WTC11 (cell line): ENCODE measurements around the gene CTSA. TPM values are rescaled to one million over a fixed set of nuclear protein-coding genes. Genes with fewer than 3 reads are reported as not detected.

Source experiments
- ATAC-seq: fragments of 200-7000 bp; cut with Tn5 transposase; 2 replicates; pipeline ENCODE4 v1.10.0; 2021; ENCODE audit warnings: mild to moderate bottlenecking, moderate library complexity
- CTCF ChIA-PET: fragments of 300-600 bp; sonication (Branson Sonifier 250); formaldehyde crosslinking; loops from one replicate; lab custom pipeline; 2021; ENCODE audit warnings: antibody characterized with exemption; lab: Charles Lee
- POLR2A ChIA-PET: fragments of 350-600 bp; sonication (Branson Sonifier 250); formaldehyde crosslinking; loops from one replicate; lab custom pipeline; 2021; ENCODE audit warnings: antibody characterized with exemption; lab: Charles Lee
- DNase-seq: peaks from one replicate; pipeline ENCODE4 v3.0.0; 2021; ENCODE audit warnings: low spot score
- H3K27ac Mint-ChIP-seq: 2 replicates; pipeline ENCODE4 v1.8.0; 2021; ENCODE audit warnings: mixed read lengths
- H3K27me3 Mint-ChIP-seq: 2 replicates; pipeline ENCODE4 v1.8.0; 2021; ENCODE audit warnings: low read depth, mild to moderate bottlenecking, moderate library complexity, mixed read lengths
- H3K36me3 Mint-ChIP-seq: 2 replicates; pipeline ENCODE4 v1.8.0; 2021; ENCODE audit warnings: mixed read lengths
- H3K4me1 Mint-ChIP-seq: 2 replicates; pipeline ENCODE4 v1.8.0; 2022; ENCODE audit warnings: mixed read lengths
- H3K4me3 Mint-ChIP-seq: 2 replicates; pipeline ENCODE4 v1.8.0; 2021; ENCODE audit warnings: mild to moderate bottlenecking, moderate library complexity, mixed read lengths
- H3K9me3 Mint-ChIP-seq: 2 replicates; pipeline ENCODE4 v1.8.0; 2021; ENCODE audit warnings: mixed read lengths
- EMX1 ChIP-seq: fragments of 250-450 bp; sonication (Bioruptor Pico); IDR thresholded peaks from 2 replicates; pipeline ENCODE4 v1.8.0; 2021; ENCODE audit warnings: mild to moderate bottlenecking
- ETV6 ChIP-seq: sonication (generic); formaldehyde crosslinking; IDR thresholded peaks from 2 replicates; pipeline ENCODE4 v1.8.1; 2022; ENCODE audit warnings: mild to moderate bottlenecking, missing genetic modification reagents
- FOXJ3 ChIP-seq: sonication (generic); formaldehyde crosslinking; IDR thresholded peaks from 2 replicates; pipeline ENCODE4 v1.9.0; 2021; ENCODE audit warnings: missing genetic modification reagents, mild to moderate bottlenecking, borderline replicate concordance
- FOXP1 ChIP-seq: sonication (generic); formaldehyde crosslinking; IDR thresholded peaks from 2 replicates; pipeline ENCODE4 v1.8.0; 2022; ENCODE audit warnings: missing genetic modification reagents, mild to moderate bottlenecking, moderate library complexity, borderline replicate concordance
- GRHL2 ChIP-seq: fragments of 250-450 bp; sonication (Bioruptor Pico); IDR thresholded peaks from 2 replicates; pipeline ENCODE4 v1.8.0; 2022; ENCODE audit warnings: mild to moderate bottlenecking, moderate library complexity; ENCODE audit not compliant: insufficient replicate concordance, severe bottlenecking
- IRF2 ChIP-seq: sonication (generic); formaldehyde crosslinking; IDR thresholded peaks from 2 replicates; pipeline ENCODE4 v1.8.0; 2022; ENCODE audit warnings: low read depth, missing genetic modification reagents, borderline replicate concordance
- KAT7 ChIP-seq: sonication (generic); formaldehyde crosslinking; IDR thresholded peaks from 2 replicates; pipeline ENCODE4 v1.8.1; 2023; ENCODE audit warnings: missing genetic modification reagents, mild to moderate bottlenecking, borderline replicate concordance
- NFYB ChIP-seq: sonication (generic); formaldehyde crosslinking; conservative IDR thresholded peaks from 2 replicates; pipeline ENCODE4 v1.8.0; 2022; ENCODE audit warnings: low read depth, missing genetic modification reagents
- NR2C2 ChIP-seq: sonication (generic); formaldehyde crosslinking; IDR thresholded peaks from 2 replicates; pipeline ENCODE4 v1.8.0; 2022; ENCODE audit warnings: mild to moderate bottlenecking, missing genetic modification reagents
- NR3C1 ChIP-seq: sonication (generic); formaldehyde crosslinking; conservative IDR thresholded peaks from 2 replicates; pipeline ENCODE4 v1.8.1; 2023; ENCODE audit warnings: low read depth, mild to moderate bottlenecking, missing genetic modification reagents
- PRRX2 ChIP-seq: fragments of 250-450 bp; sonication (Bioruptor Pico); IDR thresholded peaks from 2 replicates; pipeline ENCODE4 v1.8.0; 2021; ENCODE audit warnings: mild to moderate bottlenecking
- SMAD3 ChIP-seq: sonication (generic); formaldehyde crosslinking; IDR thresholded peaks from 2 replicates; pipeline ENCODE4 v1.8.0; 2022; ENCODE audit warnings: missing genetic modification reagents, mild to moderate bottlenecking, borderline replicate concordance
- TCF7 ChIP-seq: sonication (generic); formaldehyde crosslinking; IDR thresholded peaks from 2 replicates; pipeline ENCODE4 v1.8.0; 2022; ENCODE audit warnings: mild to moderate bottlenecking, low read depth, missing genetic modification reagents, moderate library complexity
- TEAD1 ChIP-seq: sonication (generic); formaldehyde crosslinking; IDR thresholded peaks from 2 replicates; pipeline ENCODE4 v1.8.0; 2022; ENCODE audit warnings: mild to moderate bottlenecking, missing genetic modification reagents
- ZNF121 ChIP-seq: sonication (generic); formaldehyde crosslinking; IDR thresholded peaks from 2 replicates; pipeline ENCODE4 v1.8.0; 2023; ENCODE audit warnings: missing genetic modification reagents
- ZNF263 ChIP-seq: sonication (generic); formaldehyde crosslinking; IDR thresholded peaks from 2 replicates; pipeline ENCODE4 v1.8.1; 2022; ENCODE audit warnings: low read depth, mild to moderate bottlenecking, moderate library complexity, missing genetic modification reagents
- ZNF423 ChIP-seq: fragments of 250-450 bp; sonication (Bioruptor Pico); IDR thresholded peaks from 2 replicates; pipeline ENCODE4 v2.1.2; 2022; ENCODE audit warnings: mild to moderate bottlenecking, moderate library complexity
- ZNF671 ChIP-seq: fragments of 250-450 bp; sonication (Bioruptor Pico); IDR thresholded peaks from 2 replicates; pipeline ENCODE4 v1.8.0; 2021; ENCODE audit warnings: mild to moderate bottlenecking
- total RNA-seq: library from RNA; stranded (reverse); gene quantifications from 3 replicates; pipeline ENCODE4 v1.2.3, GENCODE V29; 2021
- TF ChIP-seq, protein P1 (sequence below): sonication (generic); formaldehyde crosslinking; IDR thresholded peaks from 2 replicates; pipeline ENCODE4 v1.8.1; 2022; ENCODE audit warnings: mild to moderate bottlenecking, missing genetic modification reagents, moderate library complexity, borderline replicate concordance
- TF ChIP-seq, protein P2 (sequence below): sonication (generic); formaldehyde crosslinking; IDR thresholded peaks from 2 replicates; pipeline ENCODE4 v1.8.1; 2022; ENCODE audit warnings: low read depth, missing genetic modification reagents, borderline replicate concordance
- TF ChIP-seq, protein P3 (sequence below): sonication (generic); formaldehyde crosslinking; IDR thresholded peaks from 2 replicates; pipeline ENCODE4 v1.8.1; 2022; ENCODE audit warnings: mild to moderate bottlenecking, moderate library complexity, missing genetic modification reagents
- TF ChIP-seq, protein P4 (sequence below): fragments of 200-600 bp; IDR thresholded peaks from 2 replicates; pipeline ENCODE4 v1.8.0; 2022; ENCODE audit warnings: antibody characterized with exemption
- TF ChIP-seq, protein P5 (sequence below): sonication (generic); formaldehyde crosslinking; IDR thresholded peaks from 2 replicates; pipeline ENCODE4 v1.8.1; 2023; ENCODE audit warnings: mild to moderate bottlenecking, missing genetic modification reagents, borderline replicate concordance
- TF ChIP-seq, protein P6 (sequence below): sonication (generic); formaldehyde crosslinking; conservative IDR thresholded peaks from 2 replicates; pipeline ENCODE4 v1.8.1; 2022; ENCODE audit warnings: mild to moderate bottlenecking, missing genetic modification reagents

CTSA gene
- total RNA-seq, 1 experiment from 2014 or later = 48.3 TPM

DNA sequence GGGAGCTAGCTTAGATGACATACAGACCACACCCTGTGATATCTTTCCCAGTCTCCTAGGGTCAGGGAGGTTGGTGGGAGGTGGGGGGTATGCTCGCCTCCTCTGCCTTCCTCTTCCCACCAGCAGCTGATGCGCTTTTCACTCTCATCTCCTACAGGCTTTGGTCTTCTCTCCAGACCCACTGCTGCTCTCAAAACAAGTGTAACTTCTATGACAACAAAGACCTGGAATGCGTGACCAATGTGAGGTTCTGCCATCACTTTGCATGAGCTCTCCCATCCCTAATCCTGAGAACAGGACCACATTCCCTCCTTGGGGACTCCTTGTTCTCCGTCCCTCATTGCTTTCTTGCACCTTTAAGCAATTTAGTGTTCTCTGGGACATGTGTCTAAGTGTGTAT lies 2.7 kb downstream of the CTSA start (continued):
- TF ChIP-seq NR3C1 (no peak), EMX1 (CRISPR knock-in tag) (no peak), NR2C2 (no peak)
- TF ChIP-seq, protein P1, sequence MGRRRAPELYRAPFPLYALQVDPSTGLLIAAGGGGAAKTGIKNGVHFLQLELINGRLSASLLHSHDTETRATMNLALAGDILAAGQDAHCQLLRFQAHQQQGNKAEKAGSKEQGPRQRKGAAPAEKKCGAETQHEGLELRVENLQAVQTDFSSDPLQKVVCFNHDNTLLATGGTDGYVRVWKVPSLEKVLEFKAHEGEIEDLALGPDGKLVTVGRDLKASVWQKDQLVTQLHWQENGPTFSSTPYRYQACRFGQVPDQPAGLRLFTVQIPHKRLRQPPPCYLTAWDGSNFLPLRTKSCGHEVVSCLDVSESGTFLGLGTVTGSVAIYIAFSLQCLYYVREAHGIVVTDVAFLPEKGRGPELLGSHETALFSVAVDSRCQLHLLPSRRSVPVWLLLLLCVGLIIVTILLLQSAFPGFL (CRISPR knock-in tag) = no peak
- TF ChIP-seq, protein P2, sequence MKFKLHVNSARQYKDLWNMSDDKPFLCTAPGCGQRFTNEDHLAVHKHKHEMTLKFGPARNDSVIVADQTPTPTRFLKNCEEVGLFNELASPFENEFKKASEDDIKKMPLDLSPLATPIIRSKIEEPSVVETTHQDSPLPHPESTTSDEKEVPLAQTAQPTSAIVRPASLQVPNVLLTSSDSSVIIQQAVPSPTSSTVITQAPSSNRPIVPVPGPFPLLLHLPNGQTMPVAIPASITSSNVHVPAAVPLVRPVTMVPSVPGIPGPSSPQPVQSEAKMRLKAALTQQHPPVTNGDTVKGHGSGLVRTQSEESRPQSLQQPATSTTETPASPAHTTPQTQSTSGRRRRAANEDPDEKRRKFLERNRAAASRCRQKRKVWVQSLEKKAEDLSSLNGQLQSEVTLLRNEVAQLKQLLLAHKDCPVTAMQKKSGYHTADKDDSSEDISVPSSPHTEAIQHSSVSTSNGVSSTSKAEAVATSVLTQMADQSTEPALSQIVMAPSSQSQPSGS (CRISPR knock-in tag) = no peak

DNA sequence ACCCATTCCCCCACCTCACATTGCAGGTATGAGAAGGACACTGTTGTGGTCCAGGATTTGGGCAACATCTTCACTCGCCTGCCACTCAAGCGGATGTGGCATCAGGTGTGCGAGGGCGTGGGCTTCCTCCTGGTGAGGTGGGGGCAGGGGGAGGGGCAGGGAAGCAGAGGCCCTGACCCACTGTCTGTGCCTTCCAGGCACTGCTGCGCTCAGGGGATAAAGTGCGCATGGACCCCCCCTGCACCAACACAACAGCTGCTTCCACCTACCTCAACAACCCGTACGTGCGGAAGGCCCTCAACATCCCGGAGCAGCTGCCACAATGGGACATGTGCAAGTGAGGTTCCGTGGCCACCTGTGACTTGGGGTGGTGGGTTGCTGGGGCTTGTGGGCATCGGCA lies 3.7 kb downstream of the CTSA start:
- Mint-ChIP-seq H3K27me3 (no peaks in the 10 kb centered on the region; the same call in 1 of the 2 replicates), H3K27ac (no peak overlapping the region), H3K36me3 (peaks cover 21% of the 10 kb centered on the region), H3K4me1 (peaks cover 8% of the 10 kb centered on the region), H3K4me3 (no peak overlapping the region), H3K9me3 (no peaks in the 10 kb centered on the region)
- ChIA-PET CTCF (no interaction called here), POLR2A (interaction anchor here (0.6 kb wide), 1 partner anchor 33 kb away, joined by 3 read pairs; no protein-coding TSS in a partner anchor)
- DNase-seq (no peak), ATAC-seq (no peak)
- TF ChIP-seq FOXP1 (no peak), SMAD3 (no peak), ETV6 (CRISPR knock-in tag) (no peak), PRRX2 (CRISPR knock-in tag) (no peak), ZNF671 (no peak), NFYB (CRISPR knock-in tag) (no peak), TEAD1 (CRISPR knock-in tag) (no peak), ZNF121 (no peak), TCF7 (CRISPR knock-in tag) (no peak), NR3C1 (no peak), GRHL2 (CRISPR knock-in tag) (no peak), FOXJ3 (CRISPR knock-in tag) (no peak), KAT7 (CRISPR knock-in tag) (no peak), ZNF263 (CRISPR knock-in tag) (no peak), ZNF423 (CRISPR knock-in tag) (no peak), IRF2 (no peak)
- TF ChIP-seq, protein P3, sequence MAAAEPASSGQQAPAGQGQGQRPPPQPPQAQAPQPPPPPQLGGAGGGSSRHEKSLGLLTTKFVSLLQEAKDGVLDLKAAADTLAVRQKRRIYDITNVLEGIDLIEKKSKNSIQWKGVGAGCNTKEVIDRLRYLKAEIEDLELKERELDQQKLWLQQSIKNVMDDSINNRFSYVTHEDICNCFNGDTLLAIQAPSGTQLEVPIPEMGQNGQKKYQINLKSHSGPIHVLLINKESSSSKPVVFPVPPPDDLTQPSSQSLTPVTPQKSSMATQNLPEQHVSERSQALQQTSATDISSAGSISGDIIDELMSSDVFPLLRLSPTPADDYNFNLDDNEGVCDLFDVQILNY (CRISPR knock-in tag) = no peak
- TF ChIP-seq, protein P4, sequence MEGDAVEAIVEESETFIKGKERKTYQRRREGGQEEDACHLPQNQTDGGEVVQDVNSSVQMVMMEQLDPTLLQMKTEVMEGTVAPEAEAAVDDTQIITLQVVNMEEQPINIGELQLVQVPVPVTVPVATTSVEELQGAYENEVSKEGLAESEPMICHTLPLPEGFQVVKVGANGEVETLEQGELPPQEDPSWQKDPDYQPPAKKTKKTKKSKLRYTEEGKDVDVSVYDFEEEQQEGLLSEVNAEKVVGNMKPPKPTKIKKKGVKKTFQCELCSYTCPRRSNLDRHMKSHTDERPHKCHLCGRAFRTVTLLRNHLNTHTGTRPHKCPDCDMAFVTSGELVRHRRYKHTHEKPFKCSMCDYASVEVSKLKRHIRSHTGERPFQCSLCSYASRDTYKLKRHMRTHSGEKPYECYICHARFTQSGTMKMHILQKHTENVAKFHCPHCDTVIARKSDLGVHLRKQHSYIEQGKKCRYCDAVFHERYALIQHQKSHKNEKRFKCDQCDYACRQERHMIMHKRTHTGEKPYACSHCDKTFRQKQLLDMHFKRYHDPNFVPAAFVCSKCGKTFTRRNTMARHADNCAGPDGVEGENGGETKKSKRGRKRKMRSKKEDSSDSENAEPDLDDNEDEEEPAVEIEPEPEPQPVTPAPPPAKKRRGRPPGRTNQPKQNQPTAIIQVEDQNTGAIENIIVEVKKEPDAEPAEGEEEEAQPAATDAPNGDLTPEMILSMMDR = no peak
- TF ChIP-seq, protein P5, sequence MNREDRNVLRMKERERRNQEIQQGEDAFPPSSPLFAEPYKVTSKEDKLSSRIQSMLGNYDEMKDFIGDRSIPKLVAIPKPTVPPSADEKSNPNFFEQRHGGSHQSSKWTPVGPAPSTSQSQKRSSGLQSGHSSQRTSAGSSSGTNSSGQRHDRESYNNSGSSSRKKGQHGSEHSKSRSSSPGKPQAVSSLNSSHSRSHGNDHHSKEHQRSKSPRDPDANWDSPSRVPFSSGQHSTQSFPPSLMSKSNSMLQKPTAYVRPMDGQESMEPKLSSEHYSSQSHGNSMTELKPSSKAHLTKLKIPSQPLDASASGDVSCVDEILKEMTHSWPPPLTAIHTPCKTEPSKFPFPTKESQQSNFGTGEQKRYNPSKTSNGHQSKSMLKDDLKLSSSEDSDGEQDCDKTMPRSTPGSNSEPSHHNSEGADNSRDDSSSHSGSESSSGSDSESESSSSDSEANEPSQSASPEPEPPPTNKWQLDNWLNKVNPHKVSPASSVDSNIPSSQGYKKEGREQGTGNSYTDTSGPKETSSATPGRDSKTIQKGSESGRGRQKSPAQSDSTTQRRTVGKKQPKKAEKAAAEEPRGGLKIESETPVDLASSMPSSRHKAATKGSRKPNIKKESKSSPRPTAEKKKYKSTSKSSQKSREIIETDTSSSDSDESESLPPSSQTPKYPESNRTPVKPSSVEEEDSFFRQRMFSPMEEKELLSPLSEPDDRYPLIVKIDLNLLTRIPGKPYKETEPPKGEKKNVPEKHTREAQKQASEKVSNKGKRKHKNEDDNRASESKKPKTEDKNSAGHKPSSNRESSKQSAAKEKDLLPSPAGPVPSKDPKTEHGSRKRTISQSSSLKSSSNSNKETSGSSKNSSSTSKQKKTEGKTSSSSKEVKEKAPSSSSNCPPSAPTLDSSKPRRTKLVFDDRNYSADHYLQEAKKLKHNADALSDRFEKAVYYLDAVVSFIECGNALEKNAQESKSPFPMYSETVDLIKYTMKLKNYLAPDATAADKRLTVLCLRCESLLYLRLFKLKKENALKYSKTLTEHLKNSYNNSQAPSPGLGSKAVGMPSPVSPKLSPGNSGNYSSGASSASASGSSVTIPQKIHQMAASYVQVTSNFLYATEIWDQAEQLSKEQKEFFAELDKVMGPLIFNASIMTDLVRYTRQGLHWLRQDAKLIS = no peak
- TF ChIP-seq, protein P6, sequence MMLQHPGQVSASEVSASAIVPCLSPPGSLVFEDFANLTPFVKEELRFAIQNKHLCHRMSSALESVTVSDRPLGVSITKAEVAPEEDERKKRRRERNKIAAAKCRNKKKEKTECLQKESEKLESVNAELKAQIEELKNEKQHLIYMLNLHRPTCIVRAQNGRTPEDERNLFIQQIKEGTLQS = no peak
